Breast epithelium (tissue), 4 donors: ENCODE measurements around the gene CSNK1G3. TPM values are rescaled to one million over a fixed set of nuclear protein-coding genes. Genes with fewer than 3 reads are reported as not detected.

Experiments used
- DNase-seq, 2 donors: peaks; one replicate each; pipeline ENCODE4 v3.0.0-alpha.2; 2019; ENCODE audit warnings: low spot score in 2 of 2
- H3K27ac ChIP-seq, 2 donors: fragments of 200-600 bp; sonication (generic) in 1 of 2; one replicate each; pipeline ENCODE4 v1.5.1; 2016 to 2019; ENCODE audit warnings: mild to moderate bottlenecking in 1 of 2
- H3K27me3 ChIP-seq, 2 donors: fragments of 200-600 bp; sonication (generic) in 1 of 2; one replicate each; pipeline versions ENCODE4 v1.5.1 to v1.6.0; 2017 to 2019; ENCODE audit warnings: control low read depth in 1 of 2, mild to moderate bottlenecking in 1 of 2
- H3K36me3 ChIP-seq: fragments of 200-600 bp; one replicate; pipeline ENCODE4 v1.5.1; 2019
- H3K4me1 ChIP-seq, 2 donors: fragments of 200-600 bp; sonication (generic); one replicate each; pipeline ENCODE4 v1.5.1; 2016 to 2019; ENCODE audit warnings: control low read depth in 1 of 2
- H3K4me3 ChIP-seq, 3 donors: fragments of 200-600 bp; sonication (generic); 1 replicate in 2 of 3; 2 replicates in 1 of 3; pipeline ENCODE4 v1.5.1; 2016 to 2019; ENCODE audit warnings: mild to moderate bottlenecking in 3 of 3, moderate library complexity in 2 of 3
- H3K9me3 ChIP-seq, 2 donors: fragments of 200-600 bp; sonication (generic) in 1 of 2; one replicate each; pipeline ENCODE4 v1.5.1; 2016 to 2019; ENCODE audit warnings: control low read depth in 1 of 2
- POLR2A ChIP-seq: fragments of 450-650 bp; IDR thresholded peaks from one replicate; pipeline ENCODE4 v1.6.1; 2016; ENCODE audit warnings: antibody characterized with exemption, mild to moderate bottlenecking, moderate library complexity
- POLR2AphosphoS5 ChIP-seq, 3 donors: sonication (generic); formaldehyde crosslinking; IDR thresholded peaks; one replicate each; pipeline ENCODE4 v1.6.1; 2017; ENCODE audit warnings: antibody characterized with exemption in 3 of 3
- intact Hi-C: fragments of 100-400 bp; cut with DNase I; formaldehyde crosslinking; loops from one replicate; pipeline ENCODE4 v1.15.1; 2023; ENCODE audit warnings: low total_unique reads
- total RNA-seq, 3 donors: library from RNA; depleted of rRNA; stranded (reverse); fragments of >200 nt; gene quantifications; one replicate each; pipeline ENCODE4 v1.1.0, GENCODE V29; 2016
- TF ChIP-seq, protein P1 (sequence below), 3 donors: fragments of 450-650 bp; IDR thresholded peaks; one replicate each; pipeline ENCODE4 v1.5.1; 2016 to 2017; ENCODE audit warnings: antibody characterized with exemption in 3 of 3, mild to moderate bottlenecking in 3 of 3, moderate library complexity in 3 of 3

The CSNK1G3 gene
- total RNA-seq, 3 donors from 2014 or later = 37.8 to 77.3 (median 55.7) TPM

DNA sequence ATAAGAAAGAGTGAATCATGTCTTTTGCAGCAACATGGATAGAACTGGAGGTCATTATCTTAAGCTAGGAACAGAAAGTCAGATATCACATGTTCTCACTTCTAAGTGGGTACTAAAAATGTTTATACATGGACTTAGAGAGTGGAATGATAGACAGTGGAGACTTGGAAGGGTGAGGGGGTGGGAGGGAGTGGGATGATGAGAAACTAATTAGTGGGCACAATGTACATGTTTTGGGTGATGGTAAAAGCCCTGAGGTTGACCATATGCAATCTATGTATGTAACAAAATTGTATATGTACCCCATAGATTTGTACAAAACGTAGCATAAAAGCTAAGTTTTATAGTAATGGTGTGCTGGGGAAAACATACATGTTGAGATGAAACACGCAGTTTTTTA lies 25.3 kb downstream of the CSNK1G3 start:
- no peaks in the 10 kb centered on the region for H3K27me3 ChIP-seq
- no peaks in the 10 kb centered on the region for H3K9me3 ChIP-seq
- H3K27ac ChIP-seq = no peak overlapping the region
- no peaks in the 10 kb centered on the region for H3K36me3 ChIP-seq
- intact Hi-C loops = no loop called here
- DNase-seq = no peak
- H3K4me3 ChIP-seq = no peak overlapping the region
- no peaks in the 10 kb centered on the region for H3K4me1 ChIP-seq
- TF ChIP-seq POLR2AphosphoS5 (IDR thresholded peaks at IDR 0.05) = no peak
- no peak for TF ChIP-seq POLR2A
- TF ChIP-seq, protein P1, sequence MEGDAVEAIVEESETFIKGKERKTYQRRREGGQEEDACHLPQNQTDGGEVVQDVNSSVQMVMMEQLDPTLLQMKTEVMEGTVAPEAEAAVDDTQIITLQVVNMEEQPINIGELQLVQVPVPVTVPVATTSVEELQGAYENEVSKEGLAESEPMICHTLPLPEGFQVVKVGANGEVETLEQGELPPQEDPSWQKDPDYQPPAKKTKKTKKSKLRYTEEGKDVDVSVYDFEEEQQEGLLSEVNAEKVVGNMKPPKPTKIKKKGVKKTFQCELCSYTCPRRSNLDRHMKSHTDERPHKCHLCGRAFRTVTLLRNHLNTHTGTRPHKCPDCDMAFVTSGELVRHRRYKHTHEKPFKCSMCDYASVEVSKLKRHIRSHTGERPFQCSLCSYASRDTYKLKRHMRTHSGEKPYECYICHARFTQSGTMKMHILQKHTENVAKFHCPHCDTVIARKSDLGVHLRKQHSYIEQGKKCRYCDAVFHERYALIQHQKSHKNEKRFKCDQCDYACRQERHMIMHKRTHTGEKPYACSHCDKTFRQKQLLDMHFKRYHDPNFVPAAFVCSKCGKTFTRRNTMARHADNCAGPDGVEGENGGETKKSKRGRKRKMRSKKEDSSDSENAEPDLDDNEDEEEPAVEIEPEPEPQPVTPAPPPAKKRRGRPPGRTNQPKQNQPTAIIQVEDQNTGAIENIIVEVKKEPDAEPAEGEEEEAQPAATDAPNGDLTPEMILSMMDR (IDR thresholded peaks at IDR 0.05) = no peak

DNA sequence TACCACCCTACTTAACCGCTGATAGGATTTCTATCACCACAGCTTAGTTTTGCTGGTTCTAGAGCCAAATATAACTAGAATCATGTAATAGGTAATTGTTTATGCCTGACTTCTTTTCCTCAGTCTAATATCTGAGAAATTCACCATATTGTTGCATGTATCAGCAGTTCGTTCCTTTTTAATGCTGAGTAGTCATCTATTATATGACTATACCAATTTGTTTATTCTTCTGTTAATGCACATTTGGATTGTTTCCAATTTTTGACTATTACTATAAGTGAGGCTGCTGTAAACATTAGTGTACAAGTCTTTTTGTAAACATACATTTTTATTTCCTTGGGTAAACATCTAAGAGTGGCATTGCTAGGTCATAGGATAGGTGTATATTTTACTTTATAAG lies 25.9 kb downstream of the CSNK1G3 start:
- H3K36me3 ChIP-seq = no peaks in the 10 kb centered on the region
- TF ChIP-seq POLR2AphosphoS5 (IDR thresholded peaks at IDR 0.05) (no peak), POLR2A (no peak)
- TF ChIP-seq, protein P1 (IDR thresholded peaks at IDR 0.05) = no peak
- no peaks in the 10 kb centered on the region for H3K27me3 ChIP-seq
- H3K4me1 ChIP-seq = no peaks in the 10 kb centered on the region
- no peak overlapping the region for H3K27ac ChIP-seq
- DNase-seq = no peak
- no peaks in the 10 kb centered on the region for H3K9me3 ChIP-seq
- intact Hi-C loops = no loop called here
- H3K4me3 ChIP-seq = no peak overlapping the region

DNA sequence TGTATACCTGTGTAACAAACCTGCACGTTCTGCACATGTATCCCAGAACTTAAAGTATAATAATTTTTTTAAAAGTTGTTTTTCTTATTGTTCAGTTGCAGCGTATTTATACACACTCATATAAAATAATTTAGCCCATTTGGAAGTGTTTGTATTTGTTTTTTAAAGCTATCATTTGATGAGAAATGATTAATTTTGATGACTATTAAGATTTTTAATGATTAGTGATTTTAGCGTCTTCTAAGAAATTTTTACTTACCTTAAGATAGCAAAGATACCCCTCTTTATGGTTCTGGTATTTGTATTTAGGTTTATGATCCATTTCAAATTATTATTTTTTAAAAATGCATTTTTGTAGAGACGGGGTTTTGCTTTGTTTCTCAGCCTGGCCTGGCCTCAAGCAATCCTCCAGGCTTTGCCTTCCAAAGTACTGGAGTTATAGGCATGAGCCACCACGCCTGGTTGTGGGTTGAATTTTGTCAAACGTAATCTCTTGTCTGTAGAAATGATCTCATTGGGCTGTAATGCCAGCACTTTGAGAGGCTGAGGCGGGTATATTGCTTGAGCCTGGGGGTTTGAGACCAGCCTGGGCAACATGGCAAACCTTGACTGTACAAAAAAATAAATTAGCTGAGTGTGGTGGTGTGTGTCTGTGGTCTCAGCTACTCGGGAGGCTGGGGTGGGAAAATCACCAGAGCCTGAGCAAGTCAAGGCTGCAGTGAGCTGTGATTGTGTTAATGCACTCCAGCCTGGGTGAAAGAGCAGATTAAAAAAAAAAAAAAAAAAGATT lies 26.9 kb downstream of the CSNK1G3 start:
- Histone ChIP-seq H3K9me3 (no peaks in the 10 kb centered on the region), H3K36me3 (no peaks in the 10 kb centered on the region), H3K27ac (no peak overlapping the region), H3K4me1 (no peaks in the 10 kb centered on the region), H3K27me3 (no peaks in the 10 kb centered on the region), H3K4me3 (no peak overlapping the region)
- intact Hi-C loops = no loop called here
- TF ChIP-seq, protein P1 (IDR thresholded peaks at IDR 0.05) = no peak
- TF ChIP-seq POLR2AphosphoS5 (IDR thresholded peaks at IDR 0.05) (no peak), POLR2A (no peak)
- no peak for DNase-seq

DNA sequence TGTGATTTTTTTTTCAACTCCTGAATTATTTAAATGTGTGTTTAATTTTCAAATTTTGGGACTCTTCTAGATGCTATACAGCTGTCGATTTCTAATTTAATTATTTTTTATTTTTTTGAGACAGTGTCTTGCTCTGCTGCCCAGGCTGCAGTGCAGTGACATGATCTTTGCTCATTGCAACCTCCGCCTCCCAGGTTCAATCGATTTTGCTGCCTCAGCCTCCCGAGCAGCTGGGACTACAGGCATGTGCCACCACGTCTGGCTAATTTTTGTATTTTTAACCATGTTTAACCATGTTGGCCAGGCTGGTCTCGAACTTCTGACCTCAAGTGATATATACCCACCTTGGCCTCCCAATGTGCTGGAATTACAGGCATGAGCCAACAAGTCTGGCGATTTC lies 28.6 kb downstream of the CSNK1G3 start:
- intact Hi-C loops = no loop called here
- Histone ChIP-seq H3K4me1 (no peaks in the 10 kb centered on the region), H3K36me3 (no peaks in the 10 kb centered on the region), H3K27ac (no peak overlapping the region), H3K4me3 (no peak overlapping the region), H3K9me3 (no peaks in the 10 kb centered on the region), H3K27me3 (no peaks in the 10 kb centered on the region)
- TF ChIP-seq POLR2AphosphoS5 (IDR thresholded peaks at IDR 0.05) (no peak), POLR2A (no peak)
- TF ChIP-seq, protein P1 (IDR thresholded peaks at IDR 0.05) = no peak
- DNase-seq = no peak

DNA sequence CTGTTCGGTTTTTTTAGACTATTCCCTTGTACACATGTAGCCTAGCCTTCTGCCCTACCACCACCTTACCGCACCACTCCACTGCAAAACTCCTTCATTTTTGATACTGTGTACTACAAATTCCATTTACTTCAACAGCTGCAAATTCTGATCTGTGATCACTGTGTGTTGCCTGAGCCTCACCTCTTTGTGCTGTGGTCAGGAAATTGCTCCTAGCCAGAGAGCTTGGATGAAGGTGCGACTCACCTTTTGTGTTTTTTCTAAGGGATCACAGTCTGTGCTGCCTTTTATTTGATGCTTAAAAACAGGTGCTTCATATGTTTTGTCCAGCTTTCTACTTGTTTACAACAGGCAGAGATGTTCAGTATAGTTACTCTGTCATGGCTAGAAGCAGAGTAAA lies 31.5 kb downstream of the CSNK1G3 start:
- no peaks in the 10 kb centered on the region for H3K27me3 ChIP-seq
- H3K36me3 ChIP-seq = no peaks in the 10 kb centered on the region
- intact Hi-C loops = no loop called here
- TF ChIP-seq, protein P1 (IDR thresholded peaks at IDR 0.05) = no peak
- TF ChIP-seq POLR2AphosphoS5 (IDR thresholded peaks at IDR 0.05) (no peak), POLR2A (no peak)
- no peak overlapping the region for H3K27ac ChIP-seq
- H3K9me3 ChIP-seq = no peaks in the 10 kb centered on the region
- DNase-seq = no peak
- H3K4me1 ChIP-seq = no peaks in the 10 kb centered on the region
- H3K4me3 ChIP-seq = no peak overlapping the region
